Pancreas (tissue), 10 donors: ENCODE measurements around the gene GABBR2. TPM values are rescaled to one million over a fixed set of nuclear protein-coding genes. Genes with fewer than 3 reads are reported as not detected.

ENCODE experiments used
- ATAC-seq, 4 donors: fragments of 200-7000 bp; cut with Tn5 transposase; one replicate each; pipeline versions ENCODE4 v1.8.0 to v1.9.1; 2020; ENCODE audit warnings: mild to moderate bottlenecking in 4 of 4, moderate library complexity in 4 of 4
- DNase-seq, 6 donors: peaks; one replicate each; pipeline ENCODE4 v3.0.0-alpha.2; 2020
- FAIRE-seq: peaks from 2 replicates; lab custom pipeline; 2012; peaks lifted over from hg19 to GRCh38; lab: Jason Lieb, UNC
- H3K27ac ChIP-seq, 4 donors: fragments of 200-600 bp; sonication (generic); 1 replicate in 3 of 4; 2 replicates in 1 of 4; pipeline versions ENCODE4 v1.5.0 to v1.8.0; 2020
- H3K27me3 ChIP-seq, 4 donors: fragments of 200-600 bp; one replicate each; pipeline ENCODE4 v1.8.0; 2021
- H3K36me3 ChIP-seq, 3 donors: fragments of 200-600 bp; sonication (generic) in 1 of 3; one replicate each; pipeline versions ENCODE4 v1.5.0 to v1.8.0; 2020 to 2021
- H3K4me1 ChIP-seq, 3 donors: fragments of 200-600 bp; one replicate each; pipeline ENCODE4 v1.8.0; 2021
- H3K4me3 ChIP-seq, 4 donors: fragments of 200-600 bp; sonication (generic) in 2 of 4; one replicate each; pipeline versions ENCODE4 v1.5.0 to v1.8.0; 2020 to 2021
- H3K9me3 ChIP-seq, 4 donors: fragments of 200-600 bp; one replicate each; pipeline ENCODE4 v1.8.0; 2021
- CTCF ChIP-seq, 4 donors: fragments of 200-600 bp; sonication (generic) in 3 of 4; IDR thresholded peaks; one replicate each; pipeline versions ENCODE4 v1.5.0 to v1.8.0; 2021; ENCODE audit warnings: antibody characterized with exemption in 4 of 4
- WGBS, 2 donors: extraction: QIAGEN DNeasy Blood & Tissue Kit; methylation state at CpG; one replicate each; pipeline ENCODE4 v1.1.7; 2013; 5-methylcytosine and 5-hydroxymethylcytosine counted together
- intact Hi-C, 3 donors: fragments of 100-400 bp; cut with DNase I; formaldehyde crosslinking; loops; one replicate each; pipeline versions ENCODE4 v1.11.1 to v1.14.2; 2022
- polyA plus RNA-seq, 2 donors: library from polyadenylated mRNA; stranded (reverse); fragments of 200-250 nt; gene quantifications; one replicate each; pipeline ENCODE4 v1.2.3, GENCODE V29; 2013
- total RNA-seq, 6 donors: library from RNA; stranded (reverse); fragmentation: NEBNext Ultra II Directional in 4 of 6; extraction: Animal tissue kit (Norgen Biotek cat#: 25700) in 4 of 6; gene quantifications; one replicate each; pipeline versions ENCODE4 v1.2.1 to v1.2.4, GENCODE V29; 2021 to 2023
- donor health status: healthy with polysubstance abuse.
- donor health status: DM: no; HTN: no; CAD: no; lungs with moderate emphysema.
- donor health status: DM: no; HTN: no; CAD: no.
- donor health status: control.
- donor health status: control.
- donor health status: Bipolar disorder and iron deficiency.
- donor health status: DM: yes; HTN: yes; CAD: no.
- donor health status: DM: no; HTN: no; CAD: no.
- donor health status: DM: no; HTN: no; CAD: no.
- donor health status: DM: yes; HTN: yes; CAD: no.

The GABBR2 gene
- total and polyA plus RNA-seq, 8 donors, result 0.04 to 0.14 (median 0.07) TPM; not detected in 4

GRCh38 chr9:98556511-98556910, 152.2 kb downstream of the GABBR2 start:
- H3K4me3 ChIP-seq, result no peak overlapping the region
- no peak for TF ChIP-seq CTCF (IDR thresholded peaks at IDR 0.05)
- no peaks in the 10 kb centered on the region for H3K9me3 ChIP-seq
- intact Hi-C loops, result no loop called here
- peaks cover 0 to 5% (median 0%) of the 10 kb centered on the region in 3 donors for H3K4me1 ChIP-seq
- 87 to 90% methylated on average over 12 of the region's 12 CpGs for WGBS, 2 donors
- DNase-seq (no peak), ATAC-seq (no peak), FAIRE-seq (no peak)
- H3K36me3 ChIP-seq, result no peaks in the 10 kb centered on the region
- no peaks in the 10 kb centered on the region for H3K27me3 ChIP-seq
- no peak overlapping the region for H3K27ac ChIP-seq

GRCh38 chr9:98555651-98556465, 152.9 kb downstream of the GABBR2 start:
- no peak for DNase-seq
- Histone ChIP-seq H3K9me3 (no peaks in the 10 kb centered on the region), H3K4me3 (no peak overlapping the region), H3K27me3 (no peaks in the 10 kb centered on the region), H3K36me3 (no peaks in the 10 kb centered on the region), H3K4me1 (peaks cover 0 to 5% (median 0%) of the 10 kb centered on the region in 3 donors), H3K27ac (no peak overlapping the region)
- no peak for FAIRE-seq
- TF ChIP-seq CTCF (IDR thresholded peaks at IDR 0.05), result no peak
- WGBS, 2 donors, result 86 to 87% methylated on average over 10 of the region's 10 CpGs
- ATAC-seq, result no peak
- intact Hi-C loops, result no loop called here

GRCh38 chr9:98554752-98555151, 154.0 kb downstream of the GABBR2 start:
- no peak for DNase-seq
- Histone ChIP-seq H3K4me1 (peaks cover 0 to 5% (median 0%) of the 10 kb centered on the region in 3 donors), H3K27ac (no peak overlapping the region), H3K9me3 (no peaks in the 10 kb centered on the region), H3K4me3 (no peak overlapping the region), H3K36me3 (no peaks in the 10 kb centered on the region), H3K27me3 (no peaks in the 10 kb centered on the region)
- whole genome bisulfite sequencing, 2 donors, result 86 to 91% methylated on average over 5 of the region's 5 CpGs
- no peak for TF ChIP-seq CTCF (IDR thresholded peaks at IDR 0.05)
- intact Hi-C loops, result no loop called here
- no peak for ATAC-seq
- no peak for FAIRE-seq

- Histone ChIP-seq H3K4me1 (no peaks in the 10 kb centered on the region), H3K27ac (no peak overlapping the region), H3K36me3 (no peaks in the 10 kb centered on the region), H3K27me3 (no peaks in the 10 kb centered on the region), H3K4me3 (no peak overlapping the region), H3K9me3 (no peaks in the 10 kb centered on the region)
- FAIRE-seq, result no peak
- ATAC-seq, result no peak
- WGBS, 2 donors, result 74 to 75% methylated on average over 8 of the region's 8 CpGs
- intact Hi-C loops, result no loop called here
- no peak for DNase-seq
- TF ChIP-seq CTCF (IDR thresholded peaks at IDR 0.05), result no peak
Measured at GRCh38 chr9:98552331-98552730, 156.4 kb downstream of the GABBR2 start.
